D721Med (cell line): Measurements from ENCODE around the gene CADPS2.

Experiments
- DNase-seq: peaks from one replicate; pipeline ENCODE4 v3.0.0; 2011; ENCODE audit warnings: low spot score; ENCODE audit not compliant: insufficient read length
- FAIRE-seq: peaks from 2 replicates; lab custom pipeline; 2011; peaks lifted over from hg19 to GRCh38; lab: Jason Lieb, UNC
- CTCF ChIP-seq: IDR thresholded peaks from 2 replicates; pipeline ENCODE4 v1.5.1; 2012; ENCODE audit warnings: mild to moderate bottlenecking, control low read depth; ENCODE audit not compliant: insufficient read depth; ENCODE audit errors: missing control alignments

CADPS2 gene

DNA sequence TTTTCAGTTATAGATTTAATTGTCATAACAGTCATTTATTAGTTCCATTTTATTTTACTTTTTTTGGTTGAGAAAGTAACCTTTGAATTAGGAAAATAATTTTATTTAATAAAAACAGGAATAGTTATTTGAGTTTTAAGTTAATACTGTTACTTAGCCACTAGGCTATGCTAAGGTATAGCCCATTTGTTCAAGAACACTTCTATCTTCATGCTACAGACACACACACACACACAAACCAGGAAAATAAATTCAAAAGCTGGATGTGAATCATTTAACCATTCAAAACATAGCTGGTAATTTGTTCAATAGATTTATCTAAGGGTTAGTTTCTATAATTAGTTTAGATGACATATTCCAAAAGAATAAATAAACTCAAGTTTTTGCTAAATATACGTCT, 335.7 kb downstream of the CADPS2 start:
- no peak for FAIRE-seq
- DNase-seq, result no peak

GRCh38 chr7:122549578-122549977, 336.7 kb downstream of the CADPS2 start:
- DNase-seq (no peak), FAIRE-seq (no peak)
- TF ChIP-seq CTCF, result no peak

More for the DNA sequence above, 335.7 kb downstream of the CADPS2 start:
- TF ChIP-seq CTCF, result peak; percentile 29

DNA sequence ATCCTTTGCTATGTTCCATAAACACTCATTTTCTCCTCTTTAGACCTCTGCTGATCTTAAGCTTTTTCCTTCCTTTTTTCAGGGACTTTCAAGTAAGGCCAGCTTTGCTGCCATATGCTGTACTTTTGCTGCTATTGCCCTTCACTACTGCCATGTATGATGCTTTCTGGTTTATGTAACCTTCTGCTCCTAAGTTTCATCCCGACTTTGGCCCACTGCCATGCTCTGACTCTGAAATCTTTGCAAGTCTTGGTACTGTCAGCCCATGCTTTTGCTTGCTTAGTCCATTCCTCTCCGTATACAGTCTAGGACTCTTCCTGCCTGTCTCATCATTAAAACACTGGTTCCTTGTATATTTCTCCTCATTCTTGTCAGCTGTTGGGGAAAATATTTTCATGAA, 339.8 kb downstream of the CADPS2 start:
- no peak for FAIRE-seq
- no peak for DNase-seq
- no peak for TF ChIP-seq CTCF

DNA sequence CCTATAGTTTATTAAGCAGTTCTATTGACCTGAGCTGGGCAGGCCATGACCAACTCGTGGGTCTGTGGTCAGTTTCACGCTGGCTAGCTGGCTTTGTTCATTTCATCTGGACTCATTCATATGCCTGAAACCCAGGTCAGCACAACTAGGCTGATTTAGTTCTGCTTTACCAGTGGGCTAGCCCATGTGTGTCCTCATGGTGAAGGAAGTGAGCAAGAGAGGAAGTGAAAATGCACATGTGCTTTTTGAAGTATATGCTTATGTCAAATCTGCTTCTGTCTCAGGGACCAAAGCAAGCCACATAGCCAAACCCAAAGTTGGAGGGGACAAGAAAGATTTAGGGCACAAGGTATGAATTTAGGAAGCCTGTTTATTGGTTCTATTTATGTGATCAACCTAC, 341.8 kb downstream of the CADPS2 start:
- FAIRE-seq (no peak), DNase-seq (no peak)
- TF ChIP-seq CTCF, result no peak

- TF ChIP-seq CTCF, result no peak
Measured at GRCh38 chr7:122543891-122544290, 342.4 kb downstream of the CADPS2 start.

DNA sequence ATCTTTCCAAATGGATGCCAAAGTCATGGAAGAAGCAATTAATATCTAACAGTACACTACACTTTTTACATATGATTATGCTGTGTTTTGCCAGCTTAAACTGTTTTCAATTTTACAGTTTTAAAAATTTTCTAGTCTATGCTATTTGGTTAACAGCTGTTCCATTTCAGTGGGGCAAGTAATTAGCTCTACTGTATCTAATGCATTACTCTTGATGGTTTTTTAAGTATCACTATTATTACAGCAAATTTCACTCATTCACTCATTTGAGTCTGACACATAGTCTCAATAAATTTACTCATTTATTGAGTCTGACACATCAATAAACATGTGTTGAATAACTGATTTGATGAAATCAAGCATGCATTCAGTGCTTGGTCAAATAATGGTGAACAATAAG, 343.1 kb downstream of the CADPS2 start:
- FAIRE-seq, result no peak
- no peak for TF ChIP-seq CTCF
- DNase-seq, result no peak

More at GRCh38 chr7:122543891-122544290, 342.4 kb downstream of the CADPS2 start:
- FAIRE-seq (no peak), DNase-seq (no peak)

GRCh38 chr7:122535086-122535485, 351.2 kb downstream of the CADPS2 start:
- TF ChIP-seq CTCF, result no peak
- FAIRE-seq, result no peak
- DNase-seq, result no peak
